Measurements from ENCODE around the gene ATP8A1.

ATP8A1 gene

GRCh38 chr4:42624551-42624950, 32.4 kb downstream of the ATP8A1 start:
- no peak for FAIRE-seq

- FAIRE-seq, result no peak
Observed at GRCh38 chr4:42618023-42618422, 38.9 kb downstream of the ATP8A1 start.

GRCh38 chr4:42617030-42617429, 39.9 kb downstream of the ATP8A1 start:
- FAIRE-seq, result no peak

DNA sequence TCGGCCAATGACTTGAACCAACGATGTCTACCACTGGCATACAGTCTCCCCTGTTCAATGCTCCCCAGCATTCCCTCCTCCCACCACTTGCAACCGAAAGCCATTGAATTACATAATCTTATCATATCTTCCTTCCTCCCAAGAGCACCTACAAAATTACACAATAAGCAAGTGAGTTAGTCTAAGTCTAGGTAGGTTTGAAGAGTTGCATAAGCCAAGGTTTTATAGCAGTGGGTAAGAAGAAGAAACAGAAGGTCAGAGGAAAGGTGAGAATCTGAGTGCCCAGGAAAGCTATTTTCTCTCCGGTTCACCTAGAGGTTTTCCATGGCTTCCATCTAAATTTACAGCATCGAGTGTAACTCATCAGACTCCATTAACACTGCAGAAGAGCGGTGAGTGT, 40.3 kb downstream of the ATP8A1 start:
- no peak for FAIRE-seq

- no peak for FAIRE-seq
Observed at GRCh38 chr4:42615131-42615763, 41.7 kb downstream of the ATP8A1 start.

GRCh38 chr4:42612898-42613297, 44.0 kb downstream of the ATP8A1 start:
- no peak for FAIRE-seq

DNA sequence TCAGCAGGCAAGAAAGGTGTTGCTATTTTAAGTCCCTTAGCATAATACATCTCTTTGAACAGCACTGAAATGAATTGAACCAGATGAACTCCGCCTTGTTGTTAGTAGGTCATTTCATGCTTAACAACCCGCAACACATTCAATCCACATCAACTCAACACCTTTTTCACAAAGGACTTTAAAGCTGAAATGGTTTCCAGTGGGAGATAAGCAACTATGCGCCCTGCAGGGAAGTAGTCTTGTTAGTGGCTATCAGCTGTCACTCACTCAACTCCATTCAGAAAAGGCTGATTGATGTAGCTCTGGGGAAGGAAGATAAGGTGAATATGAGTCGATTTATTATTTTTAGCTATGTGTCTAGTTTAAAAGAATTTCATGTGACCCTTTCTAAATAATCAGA, 46.0 kb downstream of the ATP8A1 start:
- FAIRE-seq, result no peak

DNA sequence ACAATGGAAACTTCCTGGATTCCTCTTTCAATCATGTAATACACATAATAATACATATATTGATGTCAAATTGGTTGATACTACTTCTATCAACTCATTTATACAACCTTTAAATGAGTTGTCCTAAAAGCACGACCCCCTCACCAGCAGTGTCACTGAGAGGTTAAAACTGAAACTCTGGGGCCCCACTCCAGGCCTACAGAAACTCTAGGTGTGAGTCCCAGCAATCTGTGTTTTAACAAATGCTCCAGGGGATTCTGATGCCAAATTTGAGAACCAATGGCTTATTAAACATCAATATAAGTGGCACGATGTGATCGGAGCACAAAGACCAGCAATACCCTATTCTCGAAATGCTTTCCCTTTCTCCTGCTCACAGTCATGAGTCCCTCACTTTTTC, 47.9 kb downstream of the ATP8A1 start:
- FAIRE-seq, result no peak

DNA sequence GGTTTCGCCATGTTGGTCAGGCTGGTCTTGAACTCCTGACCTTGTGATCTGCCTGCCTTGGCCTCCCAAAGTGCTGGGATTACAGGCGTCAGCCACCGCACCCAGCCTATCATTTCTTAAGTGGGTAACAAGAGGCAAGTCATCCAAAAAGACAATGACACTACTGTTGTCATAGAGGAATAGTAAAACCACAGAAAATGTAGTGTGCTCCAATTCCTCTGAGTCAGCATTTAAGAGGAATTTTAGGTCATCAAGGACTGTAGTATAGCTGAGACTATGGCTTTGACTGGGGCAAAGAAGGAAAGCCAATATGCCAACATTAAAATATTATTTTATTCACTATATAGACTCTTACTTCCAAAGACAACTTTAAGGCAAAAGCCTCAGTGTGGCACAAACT, 48.4 kb downstream of the ATP8A1 start:
- FAIRE-seq, result no peak

DNA sequence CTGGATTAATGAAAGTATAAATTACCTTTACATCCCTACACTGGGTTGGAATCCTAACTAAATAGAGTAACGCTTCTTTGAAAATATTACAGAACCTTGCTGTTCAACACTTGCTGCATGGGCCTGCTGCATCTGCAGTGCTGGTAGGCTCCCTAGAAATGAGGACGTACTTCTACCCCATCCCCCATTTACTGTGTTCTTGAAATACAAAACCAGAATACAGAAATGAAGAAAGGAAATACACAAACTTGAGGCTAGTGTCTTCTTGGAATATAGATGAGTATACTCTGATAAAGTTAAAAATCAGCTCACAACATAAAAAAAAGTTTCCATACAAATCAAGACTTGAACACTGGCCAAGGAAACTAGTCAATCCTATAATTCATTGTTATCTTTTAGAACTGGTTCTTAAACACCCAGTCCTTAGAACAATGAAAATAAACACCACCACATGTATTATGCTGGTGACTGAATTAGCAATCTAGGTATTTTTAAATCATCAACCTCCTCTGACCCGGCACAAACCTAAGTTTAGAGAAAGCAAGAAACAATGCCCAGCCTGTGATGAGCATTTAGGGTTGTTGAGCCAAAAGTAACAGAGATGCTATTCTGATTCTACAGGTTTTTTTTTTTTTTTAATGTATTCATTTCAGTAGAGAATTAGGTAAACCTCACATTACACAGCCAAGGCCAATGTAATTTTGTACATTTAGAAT, 49.7 kb downstream of the ATP8A1 start:
- FAIRE-seq, result no peak

DNA sequence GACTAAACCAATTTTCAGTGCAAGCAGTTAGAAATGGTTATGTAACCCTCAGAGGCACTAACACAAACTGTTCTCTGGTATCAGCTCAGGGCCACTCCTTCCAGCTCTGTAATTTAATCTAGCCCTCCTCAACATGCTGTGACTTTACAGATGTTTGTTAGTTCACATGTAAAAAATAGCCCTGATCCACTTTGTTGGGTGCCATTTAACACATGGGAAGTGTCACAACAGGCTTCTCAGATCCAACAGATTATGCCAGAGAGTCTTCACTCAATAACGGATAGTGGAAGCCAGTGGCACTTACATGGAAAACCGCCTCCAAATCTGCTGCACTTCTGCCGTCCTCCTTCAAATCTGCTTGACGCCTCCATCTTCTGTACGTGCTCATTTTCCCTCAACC, 51.6 kb downstream of the ATP8A1 start:
- FAIRE-seq, result no peak

GRCh38 chr4:42603862-42604261, 53.0 kb downstream of the ATP8A1 start:
- no peak for FAIRE-seq

DNA sequence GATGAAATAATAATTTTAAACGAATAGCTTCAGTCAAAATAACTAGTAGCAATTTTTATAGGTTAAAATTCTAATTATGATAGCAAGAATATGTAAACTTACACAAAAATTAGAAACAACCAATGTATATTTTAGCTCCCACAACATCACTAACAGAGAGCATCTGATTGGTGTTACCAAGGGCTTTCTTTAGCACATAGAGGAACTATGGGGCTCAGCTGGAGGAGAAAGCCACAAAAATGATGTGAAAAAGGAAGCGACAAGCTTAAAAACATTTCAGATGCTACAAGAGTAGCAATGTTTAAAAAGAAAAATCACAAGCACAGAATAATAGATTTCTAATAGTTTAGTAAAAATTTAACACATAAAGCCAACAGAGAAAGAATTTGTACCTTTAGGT, 56.3 kb downstream of the ATP8A1 start:
- no peak for FAIRE-seq

DNA sequence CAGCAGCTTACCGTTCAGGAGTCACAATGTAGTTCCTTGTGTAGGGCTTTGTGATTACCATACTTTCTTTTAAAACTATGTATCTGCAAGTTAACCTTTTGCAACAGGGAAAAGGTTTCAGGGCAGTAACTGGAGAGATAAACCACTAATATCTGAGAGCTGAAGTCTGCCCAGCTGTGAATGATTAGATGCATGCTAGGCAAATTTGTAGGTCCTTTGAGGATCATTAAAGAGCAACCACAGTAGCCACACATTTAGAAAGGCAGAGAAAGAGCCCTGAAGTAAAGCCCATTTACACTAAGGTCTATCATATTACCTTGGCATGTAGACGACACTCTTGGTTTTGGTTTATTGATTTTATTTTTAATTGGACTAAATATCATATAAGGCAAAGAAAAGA, 60.0 kb downstream of the ATP8A1 start:
- FAIRE-seq, result no peak

GRCh38 chr4:42594888-42595287, 62.0 kb downstream of the ATP8A1 start:
- FAIRE-seq, result no peak

GRCh38 chr4:42588909-42589308, 68.0 kb downstream of the ATP8A1 start:
- no peak for FAIRE-seq

DNA sequence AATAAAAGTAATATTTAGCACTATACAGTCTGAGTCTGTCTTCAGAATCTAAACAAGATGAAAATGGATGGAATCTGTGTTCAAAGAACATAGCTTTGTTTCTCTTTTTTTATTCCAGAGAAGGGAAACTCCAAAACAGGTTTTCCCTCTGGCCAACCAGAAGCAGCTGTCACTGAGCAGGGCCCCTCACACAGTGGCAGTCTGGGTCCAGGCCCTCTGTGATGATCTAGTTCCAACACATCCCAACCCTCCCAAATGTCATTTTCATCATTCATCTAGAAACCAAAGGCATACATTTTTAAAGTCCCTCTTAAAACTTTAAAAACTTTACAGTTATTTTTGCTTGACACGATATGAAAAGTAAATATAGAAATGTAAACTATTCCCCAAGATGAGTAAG, 70.1 kb downstream of the ATP8A1 start:
- no peak for FAIRE-seq

DNA sequence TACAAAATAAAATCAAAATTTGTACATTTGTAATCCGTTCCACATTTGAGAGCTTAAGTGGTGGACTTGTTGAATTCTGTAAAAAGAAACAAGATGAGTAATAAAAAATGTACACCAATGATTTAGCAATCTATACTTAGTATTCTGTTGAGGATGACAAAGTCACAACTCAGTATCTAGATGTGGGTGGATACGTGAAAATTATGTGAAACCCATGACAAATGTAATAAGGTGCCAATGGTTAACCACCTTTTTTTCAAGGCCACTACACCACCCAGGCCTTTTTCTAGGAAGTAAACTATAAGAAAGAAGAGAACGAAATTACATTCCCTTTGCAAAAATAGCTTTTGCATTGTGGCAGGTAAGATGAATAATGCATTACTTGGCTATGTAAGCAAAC, 77.0 kb downstream of the ATP8A1 start:
- no peak for FAIRE-seq

- FAIRE-seq, result no peak
Observed at GRCh38 chr4:42578187-42578586, 78.7 kb downstream of the ATP8A1 start.

- no peak for FAIRE-seq
Observed at GRCh38 chr4:42574870-42575430, 82.0 kb downstream of the ATP8A1 start.

DNA sequence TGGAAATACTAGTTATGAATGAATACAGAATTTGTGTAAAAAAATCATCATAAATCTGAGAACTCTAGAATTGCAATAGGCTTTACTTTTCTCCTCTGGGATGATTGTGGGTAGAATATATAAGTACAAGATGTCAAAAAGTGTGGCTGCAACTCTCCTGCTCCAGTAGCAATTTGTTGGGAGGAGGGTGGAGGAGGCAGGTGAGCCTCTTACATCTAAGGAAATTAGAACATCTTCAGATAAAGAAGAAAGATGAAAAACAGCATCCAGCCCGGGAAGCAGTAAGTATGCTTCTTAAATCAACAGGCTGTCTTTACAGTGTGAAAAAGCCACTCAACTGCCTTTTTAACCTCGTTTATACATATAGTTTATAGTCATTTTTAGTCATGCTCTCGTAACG, 83.7 kb downstream of the ATP8A1 start:
- FAIRE-seq, result no peak

DNA sequence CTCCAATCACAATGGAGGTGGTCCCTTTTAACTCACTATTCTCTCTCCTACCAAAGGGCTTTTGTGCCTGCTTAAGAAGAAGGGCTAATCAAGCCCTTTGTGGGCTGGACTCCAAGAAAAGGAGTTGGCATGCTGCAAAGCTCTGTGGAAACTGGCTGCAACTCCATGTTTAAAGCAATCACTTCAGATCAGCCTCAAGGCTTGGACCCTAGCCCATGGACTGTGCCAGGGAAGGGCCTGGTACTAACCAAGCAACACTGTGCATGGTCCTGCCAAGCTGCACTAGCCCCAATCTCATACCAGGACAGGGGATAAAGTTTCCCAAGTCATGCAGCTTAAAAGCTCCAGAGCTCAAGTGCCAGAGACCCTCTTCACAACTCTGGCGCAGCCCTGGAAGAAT, 86.7 kb downstream of the ATP8A1 start:
- FAIRE-seq, result no peak

- FAIRE-seq, result peak; percentile 73
Observed at GRCh38 chr4:42568610-42569207, 88.2 kb downstream of the ATP8A1 start.

DNA sequence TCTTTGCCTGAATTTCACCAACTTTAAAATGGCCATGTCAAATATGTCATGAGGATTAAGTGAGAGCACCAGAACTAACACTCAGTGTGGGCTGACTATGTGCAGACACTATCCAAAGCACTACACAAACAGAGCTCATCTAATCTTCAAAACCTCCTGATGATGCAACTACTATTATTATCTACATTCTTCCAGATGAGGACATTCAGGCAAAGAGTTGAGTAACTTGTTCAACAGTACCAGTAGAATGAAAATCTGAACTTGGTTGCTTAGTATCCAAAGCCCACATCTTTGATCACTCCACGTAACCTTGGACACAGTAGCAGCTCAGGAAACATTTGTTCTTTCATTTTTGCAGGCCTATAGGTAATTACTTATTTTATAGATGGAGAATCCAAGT, 90.1 kb downstream of the ATP8A1 start:
- FAIRE-seq, result no peak

All from endometrium (tissue), 2 donors.